HG03097 (cell line): ENCODE results near the gene TRIM52.
"Not testable (repeated sequence)": the region's sequence is repeated elsewhere in the genome, so short reads cannot be mapped to it uniquely, and the experiment has no call there.

Experiments used
- ATAC-seq: cut with Tn5 transposase; IDR thresholded peaks from one replicate; pipeline ENCODE4 v1.9.1; 2021; ENCODE audit not compliant: unreplicated experiment, low FRiP score

Gene TRIM52

GRCh38 chr5:181217111-181217802, 43.7 kb downstream of the TRIM52 start:
- peak; percentile 22 for ATAC-seq

DNA sequence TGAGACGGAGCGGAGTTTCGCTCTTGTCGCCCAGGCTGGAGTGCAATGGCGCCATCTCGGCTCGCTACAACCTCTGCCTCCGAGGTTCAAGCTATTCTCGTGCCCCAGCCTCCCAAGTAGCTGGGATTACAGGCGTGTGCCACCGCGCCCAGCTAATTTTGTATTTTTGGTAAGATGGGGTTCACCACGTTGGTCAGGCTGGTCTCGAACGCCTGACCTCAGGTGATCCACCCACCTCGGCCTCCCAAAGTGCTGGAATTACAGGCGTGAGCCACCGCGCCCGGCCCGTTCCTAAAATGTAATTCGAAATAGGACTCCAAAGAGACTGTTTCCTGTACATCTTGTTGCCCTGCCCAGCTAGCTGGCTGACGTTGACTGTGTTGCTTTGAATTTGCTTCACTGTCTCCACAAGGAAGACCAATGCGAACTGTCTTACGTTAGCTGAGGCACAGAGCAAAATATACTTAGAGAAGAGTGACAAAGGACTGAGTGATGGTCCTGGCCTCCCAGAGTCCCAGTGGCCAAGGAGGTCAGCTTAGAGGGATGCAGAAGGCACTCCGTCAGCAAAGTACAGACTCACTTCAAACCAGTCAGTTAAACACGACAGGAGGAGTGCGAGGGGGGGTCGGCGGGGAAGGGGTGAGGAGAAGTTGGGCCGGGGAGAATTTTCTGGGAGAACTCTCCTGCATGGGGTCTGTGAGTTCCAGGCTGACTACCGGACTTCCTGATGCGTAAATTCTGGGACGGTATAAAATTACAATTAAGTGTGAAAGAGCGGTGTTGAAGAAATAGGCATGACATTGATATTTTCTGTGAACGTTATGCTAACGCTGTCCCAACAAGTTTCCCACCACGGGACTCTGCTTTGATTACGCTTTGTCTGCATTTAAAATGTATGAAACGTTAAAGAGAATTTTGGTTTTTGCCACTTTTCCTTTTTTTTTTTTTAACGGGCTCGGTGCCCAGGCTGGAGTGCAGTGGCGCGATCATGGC, 44.6 kb downstream of the TRIM52 start:
- no peak for ATAC-seq

GRCh38 chr5:181214249-181214648, 46.7 kb downstream of the TRIM52 start:
- not testable (repeated sequence) for ATAC-seq

DNA sequence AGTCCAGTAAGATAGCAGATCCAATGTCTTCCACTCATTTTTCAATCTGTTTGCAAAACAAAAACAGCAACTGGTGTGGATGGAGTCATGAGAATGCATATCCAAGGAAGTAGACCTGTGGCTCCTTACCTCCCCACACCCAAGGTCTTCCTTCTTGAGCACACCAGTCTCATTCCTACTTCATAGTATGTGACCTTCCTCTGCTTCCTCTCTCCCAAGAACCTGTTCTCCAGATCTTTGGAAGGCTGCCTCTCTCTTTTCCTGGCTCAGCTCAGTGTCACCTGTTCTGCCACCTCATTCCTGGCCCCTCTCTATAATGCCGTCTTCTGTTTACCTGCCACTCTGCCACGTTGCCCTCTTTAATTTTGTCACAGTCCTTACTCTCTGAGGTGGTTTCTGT, 48.0 kb downstream of the TRIM52 start:
- no peak for ATAC-seq

- no peak for ATAC-seq
These were observed 48.9 kb downstream of the TRIM52 start for GRCh38 chr5:181212080-181212479.

DNA sequence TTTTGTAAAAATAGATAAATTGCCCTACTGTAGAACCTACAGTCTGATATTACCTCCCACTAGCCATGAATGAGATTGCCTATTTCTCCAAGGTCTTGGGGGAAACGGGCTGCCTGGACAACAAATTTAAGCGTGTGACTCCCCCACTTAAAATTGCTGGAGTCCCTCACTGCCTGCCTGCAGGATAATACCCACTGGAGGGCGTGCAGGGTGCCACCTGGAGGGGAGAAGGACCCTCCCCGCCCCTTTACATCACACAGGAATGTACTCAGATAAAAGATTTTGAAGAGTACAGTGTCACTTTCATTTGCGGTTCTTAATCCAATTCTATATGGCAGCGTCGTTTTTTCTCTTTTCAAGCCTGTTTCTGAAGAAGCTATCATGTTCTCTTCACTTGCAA, 49.7 kb downstream of the TRIM52 start:
- ATAC-seq = no peak

GRCh38 chr5:181210698-181211097, 50.2 kb downstream of the TRIM52 start:
- ATAC-seq = not testable (repeated sequence)

- ATAC-seq = not testable (repeated sequence)
These were observed 50.8 kb downstream of the TRIM52 start for GRCh38 chr5:181210148-181210547.

- not testable (repeated sequence) for ATAC-seq
These were observed 51.9 kb downstream of the TRIM52 start for GRCh38 chr5:181209006-181209405.

DNA sequence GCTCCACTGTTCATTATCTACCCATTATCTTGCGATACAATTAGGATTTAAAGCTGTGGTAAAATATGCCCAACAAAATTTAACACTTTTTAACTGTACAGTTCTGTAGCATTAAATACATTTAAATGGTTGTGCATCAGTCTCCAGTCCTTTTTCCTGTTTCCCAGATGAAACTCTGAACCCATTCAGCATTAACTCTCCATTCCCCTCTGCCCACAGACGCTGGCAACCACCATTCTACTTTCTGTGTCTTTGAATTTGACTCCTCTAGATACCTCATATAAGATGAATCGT, 53.0 kb downstream of the TRIM52 start:
- ATAC-seq = no peak

DNA sequence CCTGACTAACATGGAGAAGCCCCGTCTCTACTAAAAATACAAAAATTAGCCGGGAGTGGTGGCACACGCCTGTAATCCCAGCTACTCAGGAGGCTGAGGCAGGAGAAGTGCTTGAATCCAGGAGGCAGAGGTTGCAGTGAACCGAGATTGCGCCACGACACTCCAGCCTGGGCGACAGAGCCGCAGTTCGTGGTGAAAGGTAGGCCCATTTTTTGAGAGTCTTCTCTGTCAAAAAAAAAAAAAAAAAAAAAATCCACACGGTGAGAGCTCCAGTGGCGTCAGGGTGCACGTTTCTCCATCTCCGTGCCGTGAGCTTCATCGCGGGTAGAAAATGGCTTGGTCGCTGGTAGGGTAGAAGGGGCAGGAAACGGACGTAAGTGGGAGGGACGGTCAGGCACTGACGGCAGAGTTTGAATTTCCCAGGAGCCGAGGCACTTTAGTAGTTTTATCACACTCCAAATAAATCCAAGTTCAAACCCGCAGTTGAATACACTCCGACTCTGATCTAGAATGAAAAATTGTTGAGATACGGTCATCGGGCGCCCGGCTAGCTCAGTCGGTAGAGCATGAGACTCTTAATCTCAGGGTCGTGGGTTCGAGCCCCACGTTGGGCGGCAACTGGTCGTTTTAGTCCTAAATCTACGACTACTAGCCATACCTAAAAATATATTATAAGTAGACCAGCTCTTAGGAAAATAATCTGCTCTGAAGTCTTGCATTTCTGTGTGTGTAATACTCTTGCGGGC, 53.6 kb downstream of the TRIM52 start:
- ATAC-seq = peak; percentile 32

DNA sequence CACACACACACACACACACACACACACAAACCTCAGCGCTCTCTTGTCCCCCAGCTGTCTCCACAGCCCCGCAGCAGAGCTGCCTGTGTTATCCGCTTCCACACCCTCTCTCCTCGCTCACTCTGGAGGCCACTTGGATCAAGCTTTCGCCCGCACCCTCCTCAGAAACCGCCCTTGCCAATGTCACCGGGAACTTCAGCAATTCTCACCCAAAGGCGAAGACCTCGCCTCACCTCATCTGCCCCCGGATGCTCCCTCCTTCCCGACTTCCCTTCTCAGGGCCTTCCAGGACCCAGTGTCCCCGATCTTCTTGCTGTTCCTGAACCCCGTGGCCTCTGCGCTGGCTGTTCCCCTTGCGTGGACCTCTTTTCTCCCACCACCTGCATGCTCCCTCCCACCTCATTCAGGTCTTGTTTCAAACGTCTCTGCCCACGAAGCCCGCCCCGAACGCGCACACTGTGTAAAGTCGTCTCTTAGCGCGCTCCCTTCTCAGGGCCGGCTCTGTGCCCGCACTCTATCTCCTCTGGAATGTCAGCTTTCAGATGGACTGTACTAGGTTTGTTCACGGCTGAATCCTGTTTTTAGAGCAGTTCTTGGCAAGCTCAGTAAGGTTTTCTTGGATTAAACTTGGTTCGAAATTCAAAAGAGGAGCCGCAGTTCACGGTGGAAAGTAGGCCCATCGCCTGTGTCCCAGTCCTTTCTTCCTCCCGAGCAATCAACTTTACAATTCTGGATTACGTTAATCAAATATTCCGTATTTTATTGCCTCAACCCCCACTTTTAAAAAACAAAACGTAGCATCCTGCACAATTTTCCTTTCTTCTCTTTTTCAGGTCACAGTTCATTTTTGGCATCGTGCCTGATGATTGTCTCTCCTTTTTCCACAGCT, 54.9 kb downstream of the TRIM52 start:
- ATAC-seq = no peak
